CD14-positive monocyte (primary cell): ENCODE data around the gene AGK. TPM values are rescaled to one million over a fixed set of nuclear protein-coding genes. Genes with fewer than 3 reads are reported as not detected.

Source experiments
- DNase-seq, 3 donors: peaks; one replicate each; pipeline ENCODE4 v3.0.0-alpha.2; 2011 to 2022
- H2AFZ ChIP-seq: 2 replicates; pipeline ENCODE4 v1.6.0; 2012; ENCODE audit warnings: mild to moderate bottlenecking, low read depth, low read length, inconsistent platforms; ENCODE audit not compliant: insufficient read depth, poor library complexity, severe bottlenecking
- H3K27ac ChIP-seq, 2 donors: 1 replicate in 1 of 2; 2 replicates in 1 of 2; pipeline ENCODE4 v1.5.1; 2012 to 2013; ENCODE audit warnings: low read length in 2 of 2, control low read depth in 1 of 2, inconsistent platforms in 1 of 2, low read depth in 1 of 2, mild to moderate bottlenecking in 1 of 2
- H3K27me3 ChIP-seq, 2 donors: one replicate each; pipeline versions ENCODE4 v1.6.0 to v1.6.1; 2011 to 2013; ENCODE audit warnings: low read length in 2 of 2; ENCODE audit not compliant: control insufficient read depth in 2 of 2, insufficient read depth in 2 of 2
- H3K36me3 ChIP-seq, 2 donors: replicated peaks in 1 of 2; 1 replicate in 1 of 2; 2 replicates in 1 of 2; pipeline versions ENCODE4 v1.5.1 to v1.6.1; 2012 to 2013; ENCODE audit warnings: low read length in 2 of 2, control low read depth in 1 of 2, inconsistent platforms in 1 of 2, mild to moderate bottlenecking in 1 of 2; ENCODE audit not compliant: insufficient read depth in 2 of 2, control insufficient read depth in 1 of 2
- H3K4me1 ChIP-seq, 2 donors: 1 replicate in 1 of 2; 2 replicates in 1 of 2; pipeline versions ENCODE4 v1.5.1 to v1.6.1; 2012 to 2013; ENCODE audit warnings: low read length in 2 of 2, control low read depth in 1 of 2, inconsistent platforms in 1 of 2, mild to moderate bottlenecking in 1 of 2, moderate library complexity in 1 of 2; ENCODE audit not compliant: insufficient read depth in 2 of 2, control insufficient read depth in 1 of 2
- H3K4me2 ChIP-seq: replicated peaks from 2 replicates; pipeline ENCODE3; 2012; ENCODE audit warnings: low read length, moderate library complexity, mild to moderate bottlenecking; ENCODE audit not compliant: poor library complexity, severe bottlenecking; ENCODE audit errors: extremely low read depth
- H3K4me3 ChIP-seq, 3 experiments: fragments of 200-600 bp in 1 of 3; sonication (generic) in 1 of 3; replicated peaks in 1 of 3; 1 replicate in 2 of 3; 2 replicates in 1 of 3; pipeline ENCODE4 v1.5.1; 2011 to 2013; ENCODE audit warnings: low read length in 3 of 3, mild to moderate bottlenecking in 3 of 3, control low read depth in 2 of 3, low read depth in 2 of 3, inconsistent platforms in 1 of 3, moderate library complexity in 1 of 3
- H3K79me2 ChIP-seq: 2 replicates; pipeline ENCODE4 v1.6.0; 2012; ENCODE audit warnings: mild to moderate bottlenecking, control low read depth, inconsistent platforms, low read length, moderate library complexity; ENCODE audit not compliant: insufficient read depth
- H3K9ac ChIP-seq: 2 replicates; pipeline ENCODE4 v1.6.0; 2017; ENCODE audit warnings: low read length, mild to moderate bottlenecking; ENCODE audit not compliant: insufficient read depth, poor library complexity, severe bottlenecking
- H3K9me3 ChIP-seq, 2 donors: replicated peaks in 1 of 2; 1 replicate in 1 of 2; 2 replicates in 1 of 2; pipeline versions ENCODE4 v1.5.1 to v1.6.1; 2012 to 2013; ENCODE audit warnings: low read length in 2 of 2, control low read depth in 1 of 2; ENCODE audit not compliant: control insufficient read depth in 1 of 2, insufficient read depth in 1 of 2
- H4K20me1 ChIP-seq: 2 replicates; pipeline ENCODE4 v1.6.0; 2012; ENCODE audit warnings: mild to moderate bottlenecking, low read length, control low read depth, moderate library complexity; ENCODE audit not compliant: insufficient read depth
- H3K27ac Mint-ChIP-seq, 7 donors: one replicate each; pipeline ENCODE4 v1.8.0; 2020; ENCODE audit warnings: mild to moderate bottlenecking in 7 of 7, mixed read lengths in 7 of 7, moderate library complexity in 6 of 7, inconsistent platforms in 2 of 7
- H3K27me3 Mint-ChIP-seq, 3 donors: one replicate each; pipeline ENCODE4 v1.8.0; 2021 to 2022; ENCODE audit warnings: low read depth in 3 of 3, mild to moderate bottlenecking in 3 of 3, mixed read lengths in 3 of 3, moderate library complexity in 3 of 3, inconsistent platforms in 1 of 3
- H3K36me3 Mint-ChIP-seq, 2 donors: one replicate each; pipeline ENCODE4 v1.8.0; 2020; ENCODE audit warnings: mixed read lengths in 2 of 2, inconsistent platforms in 1 of 2, mild to moderate bottlenecking in 1 of 2
- H3K4me1 Mint-ChIP-seq: one replicate; pipeline ENCODE4 v1.8.0; 2020; ENCODE audit warnings: mild to moderate bottlenecking, mixed read lengths
- H3K4me3 Mint-ChIP-seq, 2 donors: one replicate each; pipeline ENCODE4 v1.8.0; 2020; ENCODE audit warnings: mild to moderate bottlenecking in 2 of 2, mixed read lengths in 2 of 2, moderate library complexity in 1 of 2
- H3K9me3 Mint-ChIP-seq, 7 donors: one replicate each; pipeline ENCODE4 v1.8.0; 2020 to 2022; ENCODE audit warnings: mixed read lengths in 7 of 7, mild to moderate bottlenecking in 6 of 7, moderate library complexity in 6 of 7, inconsistent platforms in 2 of 7
- WGBS: methylation state at CpG from one replicate; pipeline ENCODE4 v1.1.5; 2013; ENCODE audit warnings: missing lambda C conversion rate; ENCODE audit not compliant: insufficient coverage; 5-methylcytosine and 5-hydroxymethylcytosine counted together
- intact Hi-C, 2 donors: fragments of 100-400 bp; cut with micrococcal nuclease; formaldehyde crosslinking; loops; one replicate each; pipeline versions ENCODE4 v1.15.0 to v1.15.1; 2023
- polyA plus RNA-seq, 3 donors: library from polyadenylated mRNA; depleted of rRNA in 1 of 3; unstranded in 2 of 3; stranded (reverse) in 1 of 3; fragments of 300-500 nt in 2 of 3; fragments of >200 nt in 1 of 3; fragmentation: Illumina TruSeq in 2 of 3; gene quantifications; 1 replicate in 2 of 3; 2 replicates in 1 of 3; pipeline ENCODE4 v1.2.3, GENCODE V29; 2012 to 2021
- TF ChIP-seq, protein P1 (sequence below): fragments of 200-600 bp; IDR thresholded peaks from one replicate; pipeline ENCODE4 v1.8.0; 2022; ENCODE audit warnings: antibody characterized with exemption, mild to moderate bottlenecking

Gene AGK
- polyA plus RNA-seq, 3 donors = 10.0 to 11.0 (median 11.0) TPM

DNA sequence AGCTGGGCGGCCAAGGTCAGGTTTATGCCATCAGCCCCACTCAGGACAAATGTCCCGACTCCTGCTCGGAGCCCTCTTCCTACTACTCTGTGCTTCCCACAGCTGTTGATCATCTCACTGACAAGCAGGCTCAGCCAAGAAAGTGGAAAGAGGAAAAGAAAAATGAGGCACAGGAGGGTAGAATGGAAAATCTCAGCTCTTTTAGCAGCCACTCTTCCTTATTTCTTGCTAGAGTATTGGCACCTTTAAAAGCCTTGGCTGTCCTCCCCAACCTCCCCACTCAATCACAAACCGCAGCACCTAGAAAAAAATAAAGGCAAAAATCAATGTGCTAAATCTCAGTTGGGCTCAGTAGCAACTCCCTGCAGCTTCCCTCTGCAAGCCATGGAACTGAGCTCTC lies 35.3 kb upstream of the AGK start:
- Histone ChIP-seq H3K79me2 (no peaks in the 10 kb centered on the region), H3K9me3 (peaks cover 0 to 17% of the 10 kb centered on the region in 2 donors), H3K36me3 (no peaks in the 10 kb centered on the region), H3K27me3 (peaks cover 26 to 40% of the 10 kb centered on the region in 2 donors), H3K4me2 (no peak overlapping the region), H3K4me1 (no peaks in the 10 kb centered on the region), H3K27ac (no peak overlapping the region), H3K9ac (no peak overlapping the region), H4K20me1 (no peaks in the 10 kb centered on the region), H2AFZ (no peak overlapping the region), H3K4me3 (no peak overlapping the region)
- Mint-ChIP-seq H3K9me3 (peaks cover 4 to 15% (median 12%) of the 10 kb centered on the region in 7 donors), H3K27ac (no peak overlapping the region), H3K4me3 (no peak overlapping the region), H3K27me3 (peaks cover 36 to 42% (median 38%) of the 10 kb centered on the region in 3 donors), H3K4me1 (peaks cover 8% of the 10 kb centered on the region), H3K36me3 (no peaks in the 10 kb centered on the region)
- no CpG with 5 or more reads among the region's 4 CpGs for WGBS
- intact Hi-C loops = no loop called here
- TF ChIP-seq, protein P1, sequence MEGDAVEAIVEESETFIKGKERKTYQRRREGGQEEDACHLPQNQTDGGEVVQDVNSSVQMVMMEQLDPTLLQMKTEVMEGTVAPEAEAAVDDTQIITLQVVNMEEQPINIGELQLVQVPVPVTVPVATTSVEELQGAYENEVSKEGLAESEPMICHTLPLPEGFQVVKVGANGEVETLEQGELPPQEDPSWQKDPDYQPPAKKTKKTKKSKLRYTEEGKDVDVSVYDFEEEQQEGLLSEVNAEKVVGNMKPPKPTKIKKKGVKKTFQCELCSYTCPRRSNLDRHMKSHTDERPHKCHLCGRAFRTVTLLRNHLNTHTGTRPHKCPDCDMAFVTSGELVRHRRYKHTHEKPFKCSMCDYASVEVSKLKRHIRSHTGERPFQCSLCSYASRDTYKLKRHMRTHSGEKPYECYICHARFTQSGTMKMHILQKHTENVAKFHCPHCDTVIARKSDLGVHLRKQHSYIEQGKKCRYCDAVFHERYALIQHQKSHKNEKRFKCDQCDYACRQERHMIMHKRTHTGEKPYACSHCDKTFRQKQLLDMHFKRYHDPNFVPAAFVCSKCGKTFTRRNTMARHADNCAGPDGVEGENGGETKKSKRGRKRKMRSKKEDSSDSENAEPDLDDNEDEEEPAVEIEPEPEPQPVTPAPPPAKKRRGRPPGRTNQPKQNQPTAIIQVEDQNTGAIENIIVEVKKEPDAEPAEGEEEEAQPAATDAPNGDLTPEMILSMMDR = no peak
- DNase-seq = no peak

- Histone ChIP-seq H3K4me2 (no peak overlapping the region), H3K9me3 (no peaks in the 10 kb centered on the region), H3K27me3 (peaks cover 0 to 5% of the 10 kb centered on the region in 2 donors), H3K9ac (no peak overlapping the region), H3K4me3 (no peak overlapping the region), H3K79me2 (no peaks in the 10 kb centered on the region), H2AFZ (no peak overlapping the region), H3K36me3 (no peaks in the 10 kb centered on the region), H3K27ac (no peak overlapping the region), H4K20me1 (no peaks in the 10 kb centered on the region), H3K4me1 (no peaks in the 10 kb centered on the region)
- 93% methylated on average over 3 of the region's 4 CpGs for WGBS
- peaks cover 4 to 11% (median 6%) of the 10 kb centered on the region in 3 donors for H3K27me3 Mint-ChIP-seq
- no peak for DNase-seq
- no peak overlapping the region for H3K27ac Mint-ChIP-seq
- intact Hi-C loops = no loop called here
- TF ChIP-seq, protein P1 = no peak
- H3K9me3 Mint-ChIP-seq = peaks cover 0 to 9% (median 2%) of the 10 kb centered on the region in 7 donors
- no peak overlapping the region for H3K4me3 Mint-ChIP-seq
- no peaks in the 10 kb centered on the region for H3K36me3 Mint-ChIP-seq
- H3K4me1 Mint-ChIP-seq = no peaks in the 10 kb centered on the region
These were observed 31.6 kb upstream of the AGK start for GRCh38 chr7:141519623-141520022.
